NCI-H2196 treated with DMSO at 0.1 percent for 48 hours (cell line): ENCODE data around the gene BBS2.

Experiments used
- DNase-seq: peaks from one replicate; lab custom pipeline; 2025; ENCODE audit not compliant: unreplicated experiment; lab: John Stamatoyannopoulos, UW

Gene BBS2

DNA sequence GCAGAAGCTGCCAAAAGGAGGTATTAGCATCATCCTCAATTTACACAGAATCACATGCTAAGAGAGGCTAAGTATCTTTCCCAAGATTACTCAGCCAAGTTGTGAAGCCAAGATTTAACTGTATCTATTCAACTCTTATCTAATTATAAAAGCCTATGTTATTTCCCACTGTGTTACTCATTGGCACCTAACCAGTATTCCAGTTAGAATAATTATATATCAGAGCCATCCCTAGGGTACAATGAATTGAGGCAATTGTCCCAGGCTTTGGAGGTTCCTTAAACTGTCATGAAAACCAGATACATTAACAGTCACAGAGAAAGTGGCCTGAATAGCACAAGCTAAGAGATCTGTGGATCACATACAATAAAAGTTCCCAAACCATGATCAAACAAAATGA, 83.6 kb downstream of the BBS2 start:
- DNase-seq = no peak
